ENCODE results near the gene PIEZO2.

GRCh38 chr18:10713409-10713808 lies 436.0 kb downstream of the PIEZO2 start:
- no peak for TF ChIP-seq CTCF (optimal IDR thresholded peaks at IDR 0.05 in 1 of 3, IDR thresholded peaks at IDR 0.05 in 1 of 3, conservative IDR thresholded peaks at IDR 0.05 in 1 of 3; ENCODE audit: extremely low read depth in 1 of 3, insufficient read depth in 2 of 3, low read length in 3 of 3)
- TF ChIP-seq EZH2 (IDR thresholded peaks at IDR 0.05; ENCODE audit: low read length) = no peak

Measured in keratinocyte (primary cell).